Fibroblast of skin of right biceps (primary cell): ENCODE measurements around the gene RCOR2.

Source experiments
- DNase-seq: peaks from one replicate; pipeline ENCODE4 v3.0.0-alpha.2; 2013

Gene RCOR2

DNA sequence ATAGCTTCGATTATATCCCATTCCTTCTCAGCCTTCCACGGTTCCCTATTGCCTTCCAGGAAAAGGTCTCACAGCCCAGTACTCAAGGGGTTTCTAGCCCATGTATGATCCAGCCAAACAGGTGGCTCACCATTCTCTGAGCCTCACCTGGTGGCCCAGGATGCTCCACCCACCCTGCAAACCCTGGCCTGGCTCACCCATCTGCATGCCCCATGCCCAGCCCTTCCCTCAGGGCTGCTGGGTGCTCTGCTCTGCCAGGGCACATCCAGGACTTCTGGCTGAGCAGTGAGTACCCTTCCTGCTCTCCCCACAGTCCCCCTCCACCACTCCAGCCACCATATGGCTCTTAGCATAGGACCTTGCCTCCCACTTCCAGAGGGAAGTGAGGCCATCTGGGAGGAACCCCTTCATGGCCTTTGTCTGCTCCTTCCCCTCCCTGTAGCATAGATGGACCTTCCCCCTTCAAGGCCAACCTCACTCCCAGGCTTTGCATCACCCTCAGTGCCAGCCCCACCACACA lies 5.8 kb upstream of the RCOR2 start:
- no peak for DNase-seq

DNA sequence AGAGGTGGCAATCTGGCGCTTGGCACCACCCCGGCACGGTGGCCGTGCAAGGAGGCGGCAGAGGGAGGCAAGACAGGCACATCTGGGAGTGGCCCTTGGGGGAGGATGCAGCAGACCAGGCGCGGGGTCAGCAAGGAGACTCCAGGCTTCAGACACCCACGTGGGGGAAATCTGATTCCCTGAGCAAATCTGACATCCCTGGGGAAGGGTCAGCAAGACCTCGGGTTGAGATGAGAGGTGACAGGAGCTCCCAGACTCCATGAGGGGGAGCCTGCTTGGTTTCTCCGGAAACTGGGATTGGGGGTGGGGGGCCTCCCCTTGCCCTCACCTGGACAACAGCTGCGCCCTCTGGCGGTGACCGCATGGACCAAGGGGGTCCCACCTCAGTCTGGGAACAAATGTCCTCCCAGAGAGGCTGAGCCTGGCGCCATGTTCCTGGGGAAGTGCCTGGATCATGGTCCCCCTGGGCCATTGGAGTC lies 4.0 kb upstream of the RCOR2 start:
- DNase-seq: peak; percentile 36

DNA sequence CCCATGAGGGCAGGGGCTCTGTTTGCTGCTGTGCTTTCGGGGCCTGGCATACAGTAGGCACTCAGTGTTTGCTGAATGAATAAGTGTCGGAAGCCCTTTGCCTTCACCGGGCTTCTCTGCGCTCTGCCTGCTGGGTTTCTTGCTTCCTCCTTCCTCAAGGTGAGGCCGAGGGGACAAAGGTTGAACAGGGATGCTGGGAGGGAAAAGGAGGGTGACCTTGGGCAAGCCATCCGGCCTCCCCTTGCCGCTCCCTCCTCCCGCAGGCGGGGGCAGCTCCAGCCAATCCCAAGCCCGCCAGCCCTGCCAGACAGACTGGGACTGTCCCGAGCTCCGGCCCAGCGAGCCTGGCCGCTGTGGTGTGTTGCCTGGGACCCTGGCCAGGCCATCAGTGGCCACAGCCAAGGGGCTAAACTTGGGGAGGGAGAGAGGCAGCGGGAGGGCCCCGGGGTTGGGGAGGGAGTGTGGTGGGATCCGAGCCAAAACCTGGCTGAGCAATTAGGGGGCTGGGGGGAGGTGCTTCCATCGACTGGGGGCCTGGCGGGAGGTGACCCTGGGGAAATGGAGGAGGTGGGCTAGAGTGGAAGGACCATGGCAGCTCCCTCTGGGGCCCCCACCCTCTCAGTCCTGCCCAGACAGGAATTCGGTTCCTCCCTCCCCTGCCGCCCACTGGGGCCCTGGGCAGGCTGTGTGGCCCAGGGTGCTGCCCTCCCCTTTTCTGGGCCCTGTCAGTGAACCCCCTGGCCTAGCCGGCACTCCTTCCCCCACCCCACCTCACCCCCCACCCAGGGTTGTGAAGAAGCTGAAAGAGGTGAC lies 3.4 kb upstream of the RCOR2 start:
- peak; percentile 19 for DNase-seq

DNA sequence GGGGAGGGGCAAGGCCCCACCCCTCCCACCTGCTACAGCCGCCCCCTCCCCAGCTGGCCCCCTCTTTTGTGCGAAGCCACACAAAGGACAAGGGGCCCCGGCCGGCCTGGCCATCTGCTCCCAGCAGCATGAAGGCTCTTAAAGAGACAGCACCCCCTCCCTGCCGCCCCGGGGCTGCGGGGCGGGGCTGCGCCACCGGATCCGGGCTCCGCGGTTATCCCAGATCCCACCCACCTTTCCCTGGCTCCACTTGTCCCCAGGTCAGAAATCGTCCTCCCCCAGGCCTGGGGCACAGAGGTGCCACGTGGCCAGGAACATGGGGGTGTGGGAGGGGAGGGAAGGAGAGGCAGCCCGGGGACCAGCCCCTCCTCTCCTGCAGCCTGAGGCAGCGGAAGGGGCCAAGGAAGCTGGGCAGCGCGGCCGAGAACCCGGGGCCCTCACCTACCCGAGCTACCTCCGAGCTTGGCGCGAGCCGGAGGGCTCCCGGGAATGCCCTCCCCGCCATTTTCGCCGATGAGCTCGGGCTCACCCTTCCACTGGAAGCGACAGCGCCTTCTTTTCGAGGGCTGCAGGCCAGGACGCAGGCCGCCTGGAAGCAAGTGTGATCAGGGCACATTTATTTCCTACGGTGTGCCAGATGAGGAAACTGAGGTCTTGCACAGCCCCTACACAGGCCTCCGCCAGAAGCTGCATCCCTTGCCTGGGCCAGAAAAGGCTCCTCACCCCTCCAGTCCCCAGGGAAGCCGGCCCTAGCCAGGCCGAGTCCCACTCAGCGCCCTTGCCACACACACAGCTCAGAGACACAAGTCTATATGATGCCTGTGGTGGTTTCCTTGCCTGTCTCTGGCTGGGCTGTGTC lies 2.5 kb upstream of the RCOR2 start:
- DNase-seq: peak; percentile 62

DNA sequence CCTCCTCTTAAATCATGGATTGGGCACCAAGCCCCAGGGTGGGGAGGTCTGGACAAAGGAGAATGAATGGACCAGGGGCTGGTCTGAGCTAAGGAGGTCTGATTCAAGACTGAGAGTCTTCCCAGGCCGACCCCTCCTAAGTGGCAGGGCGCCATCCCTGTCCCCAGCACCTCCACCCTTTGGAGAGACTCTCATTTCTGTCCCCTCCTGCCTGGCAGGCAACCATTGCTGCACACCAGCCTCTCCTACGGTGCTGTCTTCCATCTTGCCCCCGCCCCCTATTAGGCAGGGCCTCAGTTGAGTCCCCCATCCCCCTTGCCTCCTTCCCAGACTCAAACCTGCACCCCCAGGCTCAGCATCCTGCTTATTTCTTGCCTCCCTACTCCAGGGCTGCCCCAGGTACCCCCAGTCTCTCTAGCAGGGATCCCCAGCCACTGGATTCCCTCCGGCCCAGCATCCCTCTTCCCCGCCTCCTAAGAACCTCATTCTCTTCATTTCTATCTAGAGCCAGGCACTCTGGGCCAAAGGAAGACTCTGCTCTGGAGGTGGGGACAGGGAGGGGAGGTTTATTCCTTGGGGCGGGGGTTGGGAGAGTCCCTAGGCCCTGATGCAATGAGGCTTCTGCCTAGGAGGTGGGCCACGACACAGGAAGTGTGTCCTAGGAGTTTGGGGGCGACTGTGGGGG lies 1.7 kb upstream of the RCOR2 start:
- DNase-seq: peak; percentile 69

DNA sequence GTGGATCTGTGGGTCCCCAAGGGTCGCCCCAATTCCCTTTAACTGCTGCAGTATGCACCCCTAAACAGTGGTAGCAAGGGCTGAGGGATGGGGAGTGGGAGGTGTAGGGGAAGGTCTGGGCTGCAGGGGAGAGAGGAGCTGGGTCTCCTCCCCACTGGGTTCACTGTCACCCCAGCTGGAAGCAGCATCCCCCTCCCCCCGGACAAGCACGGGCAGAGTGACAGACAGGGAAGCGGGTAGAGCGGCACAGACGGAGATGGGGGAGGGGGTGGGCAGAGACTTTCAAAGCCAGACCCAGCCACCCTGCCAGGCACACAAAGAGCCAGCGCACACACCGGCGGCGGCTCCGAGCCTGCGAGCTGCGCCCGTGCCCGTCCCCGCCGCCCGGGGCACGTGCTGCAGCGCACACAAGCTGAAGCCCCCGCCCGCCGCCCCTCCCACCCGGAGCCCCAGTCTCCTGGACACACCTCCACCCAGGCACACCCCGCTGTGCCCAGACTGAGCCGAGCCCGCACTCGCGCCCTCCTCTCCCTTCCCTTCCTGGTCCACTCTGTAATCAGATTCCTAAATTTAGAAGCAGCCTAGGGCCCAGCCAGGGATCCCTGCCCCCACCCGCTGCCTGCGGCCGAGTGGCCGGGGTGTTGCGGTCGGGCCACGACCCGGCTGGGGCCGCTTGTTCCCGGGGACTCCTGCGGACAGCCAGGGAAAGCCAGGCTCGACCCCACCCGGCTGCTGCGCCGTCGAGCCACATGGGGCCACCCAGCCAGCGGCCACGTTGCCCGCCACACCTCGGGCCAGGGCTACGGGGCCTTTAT lies 935 bp upstream of the RCOR2 start:
- peak; percentile 60 for DNase-seq

DNA sequence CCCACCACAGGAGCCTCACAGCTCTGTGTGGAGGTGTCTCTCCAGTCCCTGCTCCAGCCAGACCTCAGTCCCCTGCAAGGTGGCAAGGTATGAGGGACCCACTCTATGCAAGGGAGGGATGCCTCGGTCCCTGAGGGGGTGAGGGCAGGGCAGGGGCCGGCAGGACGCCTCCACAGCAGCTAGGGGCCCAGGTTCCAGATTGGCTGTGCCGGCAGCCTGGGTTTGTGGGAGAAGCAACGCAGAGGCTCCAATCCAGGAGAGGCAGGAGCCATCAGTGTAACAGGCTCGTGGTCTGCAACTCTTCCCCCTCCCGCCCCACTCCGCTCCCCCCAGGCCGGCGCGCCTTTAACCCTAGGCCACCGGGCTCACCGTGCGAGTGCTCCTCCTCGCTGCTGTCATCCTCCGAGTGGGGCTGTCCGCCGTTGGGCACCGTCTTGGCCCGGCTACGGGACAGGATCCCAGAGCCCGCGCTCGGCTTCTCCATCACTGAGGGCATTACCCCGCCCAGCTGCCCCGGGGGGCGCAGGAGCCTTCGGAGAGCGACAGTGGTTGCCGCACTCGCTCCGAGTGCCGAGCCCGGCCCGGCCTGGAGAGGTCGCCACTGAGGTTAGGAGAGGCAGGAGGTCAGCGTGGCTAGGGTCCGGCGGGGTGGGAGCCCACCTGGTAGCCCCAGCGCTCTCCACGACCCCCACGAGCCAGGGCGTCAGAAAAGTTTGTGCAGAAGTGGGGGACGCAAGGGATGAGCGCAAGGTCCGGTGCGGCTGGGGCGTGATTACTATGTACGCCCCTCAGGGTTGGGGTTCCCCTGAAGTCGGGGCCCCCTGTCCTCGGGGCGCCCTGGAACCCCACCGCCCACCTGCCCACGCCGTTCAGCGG lies 765 bp downstream of the RCOR2 start:
- DNase-seq: peak; percentile 45

DNA sequence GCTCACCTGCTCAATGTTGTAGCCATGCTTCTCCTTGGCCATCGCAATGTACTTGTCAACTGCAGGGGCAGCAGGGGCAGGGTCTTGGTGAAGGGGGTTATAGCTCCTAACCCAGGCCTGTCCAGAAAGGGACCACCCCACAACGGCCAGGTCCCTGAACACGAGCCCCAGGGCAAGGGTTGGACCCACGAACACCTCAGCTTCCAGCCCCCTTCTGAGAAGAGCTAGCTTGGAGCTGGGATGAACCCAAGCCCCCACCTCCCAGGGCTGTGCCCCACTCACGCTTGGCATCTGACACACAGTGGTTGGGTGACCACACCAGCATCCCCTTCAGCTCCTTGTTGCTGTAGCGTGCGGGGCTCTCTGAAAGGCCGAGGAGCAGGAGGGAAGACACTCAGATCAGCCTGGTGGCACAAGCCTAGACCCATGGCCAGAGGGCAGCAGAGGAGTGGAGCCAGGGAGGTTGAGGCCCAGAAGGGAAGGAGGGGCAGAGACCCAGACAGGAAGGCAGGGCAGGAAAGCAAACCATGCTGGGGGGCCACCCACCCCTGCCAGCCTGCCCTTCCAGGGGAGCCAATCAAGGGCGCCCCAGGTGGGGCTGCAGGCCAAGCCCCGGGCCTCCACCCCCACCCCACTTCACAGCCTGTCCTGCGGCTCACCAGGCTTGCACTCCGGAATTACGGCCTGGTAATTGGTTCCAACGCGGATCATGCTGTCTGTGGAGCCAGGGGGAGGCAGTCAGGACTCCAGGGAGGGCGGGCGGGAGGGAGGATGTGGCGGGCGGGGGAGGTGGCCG lies 1.9 kb downstream of the RCOR2 start:
- peak; percentile 37 for DNase-seq

DNA sequence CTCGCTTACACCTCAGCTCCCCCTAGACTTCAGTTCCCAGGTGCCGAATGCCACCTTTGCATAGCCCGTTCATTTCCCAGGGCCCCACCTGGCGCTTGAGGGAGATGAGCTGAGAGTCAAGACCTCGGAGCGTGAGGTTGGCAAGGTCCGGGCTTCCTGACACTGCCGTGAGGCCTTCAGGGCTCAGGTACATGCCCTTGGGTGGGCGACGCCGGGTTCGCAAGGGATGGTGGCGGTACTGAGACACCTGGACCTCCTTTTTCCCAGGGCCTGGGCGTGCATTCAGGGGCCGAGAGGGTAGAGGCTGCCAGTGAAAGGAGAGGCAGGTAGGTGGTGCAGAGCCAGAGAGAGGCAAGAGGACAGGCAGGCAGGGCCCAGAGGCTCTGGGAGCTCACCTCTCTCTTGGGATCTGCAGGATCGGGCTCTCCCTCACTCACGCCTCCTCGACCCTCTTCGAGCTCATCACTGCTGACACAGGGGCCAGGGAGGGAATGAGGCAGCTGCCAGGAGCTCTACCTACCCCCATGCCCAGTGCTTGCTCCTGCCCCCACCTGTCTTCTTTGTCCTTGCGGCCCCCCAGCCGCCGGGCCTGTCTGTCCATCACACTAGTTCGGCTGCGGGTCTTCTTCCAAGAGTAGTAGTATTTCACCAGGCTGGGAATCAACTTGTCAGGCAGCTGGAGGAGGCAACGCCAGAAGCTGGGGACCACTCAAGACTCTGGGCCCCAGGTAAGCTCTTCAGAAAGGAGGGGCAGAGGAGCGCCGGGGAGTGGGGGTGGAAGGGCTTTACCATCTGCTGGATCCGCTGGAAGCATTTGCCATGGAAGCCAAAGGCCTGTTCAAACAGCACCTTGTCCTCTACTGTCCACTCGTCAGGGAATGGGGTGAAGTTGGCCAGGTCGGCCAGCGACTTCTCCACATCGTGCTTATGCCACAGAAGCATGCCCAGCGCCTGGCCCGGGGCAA lies 2.8 kb downstream of the RCOR2 start:
- no peak for DNase-seq

DNA sequence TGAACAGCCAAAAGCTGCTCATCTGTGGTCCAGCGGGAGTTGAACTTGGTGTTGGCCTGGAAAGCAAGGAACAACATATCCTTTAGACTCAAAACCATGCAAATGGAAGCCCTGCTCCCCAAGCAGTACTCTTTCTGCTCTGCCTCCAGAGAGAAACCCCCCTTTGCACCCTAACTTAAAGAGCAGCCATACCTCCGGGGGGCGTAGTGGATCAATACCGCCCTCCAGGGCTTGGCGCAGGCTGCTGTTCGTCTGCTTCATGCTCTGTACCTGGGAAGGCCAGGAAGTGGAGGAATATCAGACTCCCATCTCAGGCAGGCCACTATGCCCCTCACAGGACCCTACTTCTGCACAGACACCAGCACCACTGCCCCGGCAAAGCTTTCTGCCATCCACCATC lies 4.3 kb downstream of the RCOR2 start:
- no peak for DNase-seq

DNA sequence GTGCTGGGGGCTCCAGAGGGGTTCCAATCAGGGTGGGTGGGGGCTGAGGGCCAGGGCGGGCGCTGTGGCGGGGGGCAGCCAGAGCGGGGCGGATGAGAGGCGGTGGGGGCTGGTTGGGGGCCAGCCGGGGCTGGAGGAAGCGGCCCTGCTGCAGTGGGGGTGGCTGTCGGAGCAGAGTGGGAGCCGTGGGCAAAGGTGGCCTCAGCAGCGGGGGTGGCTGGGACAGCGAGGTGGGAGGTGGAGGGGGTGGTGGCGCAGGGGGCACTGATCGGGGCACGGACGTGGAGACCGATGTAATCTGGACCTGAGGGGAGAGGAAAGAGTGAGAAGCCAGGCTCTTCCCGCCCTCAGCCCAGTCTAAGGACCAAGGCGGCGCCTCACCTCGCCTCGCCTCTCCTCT lies 5.1 kb downstream of the RCOR2 start:
- no peak for DNase-seq

DNA sequence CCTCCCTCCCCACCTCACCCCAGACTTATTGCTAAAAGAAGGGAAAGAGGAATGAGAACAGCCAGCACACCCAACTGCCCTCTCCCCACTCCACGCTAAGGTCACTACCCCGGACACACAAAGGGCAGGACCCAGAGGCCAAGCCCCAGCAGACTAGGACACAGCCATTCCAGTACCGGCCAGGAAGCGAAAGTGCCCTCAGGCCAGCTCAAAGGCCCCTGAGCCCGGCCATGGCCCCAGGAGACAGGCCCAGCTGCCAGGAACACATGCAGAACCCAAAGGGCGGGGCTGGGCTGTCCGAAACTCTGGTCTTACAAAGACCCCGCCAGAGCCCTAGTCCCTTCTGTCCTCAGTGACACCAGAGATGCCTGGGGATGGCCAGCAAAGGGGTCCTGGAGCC lies 5.5 kb downstream of the RCOR2 start:
- no peak for DNase-seq

DNA sequence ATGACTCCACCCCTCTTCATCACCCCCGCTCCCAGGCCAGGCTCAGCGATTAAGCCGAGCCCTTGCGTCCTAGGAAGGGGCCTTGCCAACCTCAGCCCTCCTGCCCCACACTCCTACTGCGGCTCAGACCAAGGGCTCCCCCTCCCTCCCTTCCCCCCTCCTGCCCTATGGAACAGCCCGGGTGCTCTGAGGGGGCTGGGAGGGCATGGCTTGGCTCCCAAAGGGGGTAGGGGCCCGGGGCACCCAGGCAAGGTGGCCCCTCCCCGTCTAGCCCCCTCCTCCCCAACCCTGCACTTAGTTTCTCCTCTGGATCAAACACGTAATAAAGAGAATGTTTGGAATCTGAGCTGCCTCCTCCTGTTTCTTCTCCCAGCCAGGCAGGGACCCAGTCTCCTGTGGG lies 6.3 kb downstream of the RCOR2 start:
- DNase-seq: no peak

DNA sequence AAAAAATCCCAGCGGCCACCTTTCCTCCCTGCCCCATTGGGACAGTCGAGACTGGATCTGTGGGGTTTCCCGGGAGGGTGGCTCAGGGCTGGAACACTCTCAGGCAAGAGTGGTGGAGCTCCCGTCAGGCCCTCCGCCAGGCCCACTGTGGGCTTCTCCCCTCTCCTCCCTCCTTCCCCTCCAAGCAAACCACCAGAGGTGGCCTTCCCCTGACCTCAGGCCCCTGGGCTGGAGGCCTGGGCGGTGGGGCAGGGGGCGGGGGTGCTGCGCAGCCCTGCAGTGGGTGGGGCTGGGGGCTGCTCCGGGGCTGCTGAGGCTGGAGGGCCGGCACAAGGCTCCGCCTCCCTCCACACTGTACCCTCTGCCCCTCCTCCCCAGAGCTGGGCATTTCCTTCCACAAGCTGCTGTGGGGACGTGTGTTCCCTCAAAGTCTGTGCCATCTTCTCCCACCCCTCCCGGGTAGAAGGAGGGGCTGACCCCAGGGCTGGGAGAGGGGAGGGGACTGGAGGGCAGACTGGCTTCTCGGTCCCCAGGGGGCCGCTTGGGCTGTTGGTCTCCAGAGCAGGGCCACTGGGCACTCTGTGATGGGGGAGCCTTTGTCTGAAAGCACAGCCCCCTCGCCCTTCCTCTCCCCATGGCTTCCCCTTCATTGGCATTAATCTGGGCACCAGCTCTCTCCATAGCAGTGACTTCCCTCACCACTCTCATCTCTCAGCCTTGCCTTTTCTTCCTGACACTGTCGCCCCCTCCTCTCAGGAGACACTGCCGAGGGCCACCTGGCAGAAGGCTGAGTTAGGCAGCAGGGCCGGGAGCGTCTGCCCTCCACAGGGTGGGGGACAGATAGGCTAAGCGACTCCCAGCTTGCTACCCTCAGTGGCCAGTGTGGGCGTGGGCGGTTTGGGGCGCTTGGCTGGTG lies 7.1 kb downstream of the RCOR2 start:
- no peak for DNase-seq

DNA sequence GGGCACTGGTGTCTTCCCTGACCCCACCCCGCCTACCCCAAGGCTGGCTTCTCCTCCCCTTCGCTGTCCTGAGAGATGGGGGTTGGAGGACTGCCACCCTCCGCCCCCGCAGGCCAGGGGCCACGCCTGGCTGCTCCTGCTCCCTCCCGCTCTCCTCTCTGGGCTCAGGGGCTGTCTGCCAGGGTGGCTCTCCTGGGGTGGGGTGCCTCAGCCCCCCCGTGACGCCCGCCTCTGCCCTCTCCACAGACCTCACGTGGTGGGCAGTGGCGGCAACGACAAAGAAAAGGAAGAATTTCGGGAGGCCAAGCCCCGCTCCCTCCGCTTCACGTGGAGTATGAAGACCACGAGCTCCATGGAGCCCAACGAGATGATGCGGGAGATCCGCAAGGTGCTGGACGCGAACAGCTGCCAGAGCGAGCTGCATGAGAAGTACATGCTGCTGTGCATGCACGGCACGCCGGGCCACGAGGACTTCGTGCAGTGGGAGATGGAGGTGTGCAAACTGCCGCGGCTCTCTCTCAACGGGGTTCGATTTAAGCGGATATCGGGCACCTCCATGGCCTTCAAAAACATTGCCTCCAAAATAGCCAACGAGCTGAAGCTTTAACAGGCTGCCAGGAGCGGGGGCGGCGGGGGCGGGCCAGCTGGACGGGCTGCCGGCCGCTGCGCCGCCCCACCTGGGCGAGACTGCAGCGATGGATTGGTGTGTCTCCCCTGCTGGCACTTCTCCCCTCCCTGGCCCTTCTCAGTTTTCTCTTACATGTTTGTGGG lies 8.1 kb downstream of the RCOR2 start:
- DNase-seq: no peak

DNA sequence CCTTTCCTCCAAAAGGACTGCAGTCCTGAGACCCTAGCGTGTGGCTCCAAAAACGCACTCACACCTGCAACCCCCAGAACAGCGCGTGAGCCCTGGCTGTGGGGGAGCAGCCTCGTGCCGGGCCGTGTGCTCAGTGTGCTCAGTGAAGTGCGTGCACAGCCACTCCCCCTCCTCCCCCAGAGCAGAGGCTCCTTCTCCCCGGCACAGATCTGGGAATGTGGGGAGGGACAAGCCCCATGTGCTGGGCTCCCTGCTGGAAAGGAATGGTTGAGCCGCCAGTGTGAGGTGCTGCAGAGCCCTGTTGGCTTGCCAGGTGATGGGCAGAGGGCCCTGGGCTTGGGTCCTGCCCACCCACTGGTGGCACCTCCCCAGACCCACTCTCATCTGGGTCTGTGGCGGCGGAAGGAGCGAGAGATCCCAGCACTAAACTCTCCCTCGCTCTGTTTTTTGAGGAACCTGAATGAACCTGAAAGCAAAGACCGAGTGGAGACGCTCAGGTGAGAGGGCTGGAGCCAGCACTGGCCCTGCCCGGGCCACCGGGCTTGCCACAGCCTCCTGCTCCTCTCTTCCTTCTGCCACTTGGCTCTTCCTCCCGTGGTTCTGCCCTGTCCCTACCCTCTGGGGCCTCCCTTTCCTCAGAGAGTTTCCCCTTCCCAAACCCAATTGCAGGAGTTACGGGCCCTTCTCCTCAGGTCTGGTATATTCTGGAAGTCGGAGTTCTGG lies 9.0 kb downstream of the RCOR2 start:
- no peak for DNase-seq

DNA sequence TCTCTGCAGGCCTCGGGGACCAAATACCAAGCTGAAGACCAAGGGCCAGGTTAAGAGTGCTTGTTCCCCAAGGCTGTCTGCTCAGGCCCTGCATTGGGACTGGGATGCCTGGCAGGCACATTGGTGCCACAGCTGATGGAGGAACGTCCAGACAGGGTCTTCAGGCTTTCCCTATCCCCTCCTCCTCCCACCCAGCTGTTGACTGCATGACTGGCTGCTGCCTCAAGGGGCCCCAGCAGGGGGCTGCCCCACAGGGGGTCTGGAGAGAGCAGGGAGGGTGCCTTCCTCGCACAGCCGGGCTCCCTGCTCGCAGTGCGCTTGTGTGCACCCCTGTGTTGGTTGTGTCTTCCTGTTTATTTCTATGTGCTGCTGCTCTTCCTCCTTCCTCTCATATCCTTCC lies 9.9 kb downstream of the RCOR2 start:
- no peak for DNase-seq
